ENCODE measurements around the gene SCLY. TPM values are rescaled to one million over a fixed set of nuclear protein-coding genes. Genes with fewer than 3 reads are reported as not detected.
A peak's percentile ranks its signal among the peaks of the same experiment; 100 is the strongest.

SCLY gene
- total and polyA plus RNA-seq, 7 donors: 4.6 to 10.1 (median 6.5) TPM

DNA sequence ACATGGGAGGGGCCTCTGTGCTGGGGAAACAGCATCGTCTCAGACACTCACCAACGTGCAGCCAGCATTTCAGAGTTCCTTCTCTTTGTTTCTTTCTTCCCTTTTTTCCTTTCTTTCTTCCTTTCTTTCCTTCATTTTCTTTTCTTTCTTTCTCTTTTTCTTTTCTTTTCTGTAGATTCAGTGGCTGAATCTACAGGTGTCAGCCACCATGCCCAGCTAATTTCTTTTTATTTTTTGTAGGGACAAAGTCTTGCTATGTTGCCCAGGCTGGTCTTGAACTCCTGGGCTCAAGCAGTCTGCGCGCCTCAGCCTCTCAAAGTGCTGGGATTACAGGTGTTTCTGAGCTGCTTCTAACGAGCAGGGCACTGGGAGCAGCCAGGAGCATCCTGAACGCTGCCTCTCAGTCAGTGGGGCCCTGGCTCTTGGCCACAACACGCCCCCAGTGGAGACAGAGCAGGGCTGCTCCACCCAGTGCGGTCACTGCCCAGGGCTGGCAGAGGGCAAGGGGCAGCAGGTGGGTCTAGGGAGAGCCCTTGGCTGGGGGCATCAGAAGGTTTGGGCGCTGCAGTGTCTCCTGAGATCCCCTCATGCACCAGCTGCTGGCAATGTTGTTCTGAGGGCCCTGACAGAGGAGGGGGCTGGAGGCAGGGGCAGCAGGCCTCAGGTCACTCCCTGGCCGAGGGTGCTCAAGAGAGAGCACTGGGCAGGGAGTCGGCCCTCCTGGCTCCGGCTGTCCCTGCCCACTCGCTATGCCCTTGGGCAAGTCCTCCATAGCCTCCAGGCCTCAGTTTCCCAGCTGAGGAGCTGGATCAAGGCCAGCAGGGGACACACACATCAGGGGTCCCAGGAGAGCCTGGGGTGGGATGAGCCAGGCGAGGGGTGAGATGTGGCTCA lies 72.9 kb downstream of the SCLY start:
- Histone ChIP-seq H3K27me3 (ENCODE audit: insufficient read depth in 3 of 3, low read length in 2 of 3) (no peaks in the 10 kb centered on the region), H3K36me3 (ENCODE audit: insufficient read depth in 1 of 2, low read depth in 1 of 2) (no peaks in the 10 kb centered on the region), H3K4me3 (no peak overlapping the region), H3K27ac (no peak overlapping the region), H3K4me1 (peaks cover 28% of the 10 kb centered on the region), H3K9me3 (no peaks in the 10 kb centered on the region)
- no peak for ATAC-seq
- peak; percentile 18 to 62 for DNase-seq
- WGBS, 3 donors: 72 to 77% (median 77%) methylated on average over 12 to 14 of the region's 14 CpGs
- intact Hi-C loops (cut with DNase I): loop anchor here (2.0 to 10.0 kb wide), 3 partner anchors 71 to 269 kb away; partner anchors contain the start of gene UBE2F (in 1 of the 2)
- TF ChIP-seq, protein P1, sequence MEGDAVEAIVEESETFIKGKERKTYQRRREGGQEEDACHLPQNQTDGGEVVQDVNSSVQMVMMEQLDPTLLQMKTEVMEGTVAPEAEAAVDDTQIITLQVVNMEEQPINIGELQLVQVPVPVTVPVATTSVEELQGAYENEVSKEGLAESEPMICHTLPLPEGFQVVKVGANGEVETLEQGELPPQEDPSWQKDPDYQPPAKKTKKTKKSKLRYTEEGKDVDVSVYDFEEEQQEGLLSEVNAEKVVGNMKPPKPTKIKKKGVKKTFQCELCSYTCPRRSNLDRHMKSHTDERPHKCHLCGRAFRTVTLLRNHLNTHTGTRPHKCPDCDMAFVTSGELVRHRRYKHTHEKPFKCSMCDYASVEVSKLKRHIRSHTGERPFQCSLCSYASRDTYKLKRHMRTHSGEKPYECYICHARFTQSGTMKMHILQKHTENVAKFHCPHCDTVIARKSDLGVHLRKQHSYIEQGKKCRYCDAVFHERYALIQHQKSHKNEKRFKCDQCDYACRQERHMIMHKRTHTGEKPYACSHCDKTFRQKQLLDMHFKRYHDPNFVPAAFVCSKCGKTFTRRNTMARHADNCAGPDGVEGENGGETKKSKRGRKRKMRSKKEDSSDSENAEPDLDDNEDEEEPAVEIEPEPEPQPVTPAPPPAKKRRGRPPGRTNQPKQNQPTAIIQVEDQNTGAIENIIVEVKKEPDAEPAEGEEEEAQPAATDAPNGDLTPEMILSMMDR (IDR thresholded peaks at IDR 0.05): no peak

- ATAC-seq: no peak
- H3K27ac ChIP-seq: no peak overlapping the region
- intact Hi-C loops (cut with DNase I): loop anchor here in 1 of 2 donors (10.0 kb wide), 2 partner anchors 170 to 270 kb away; partner anchors contain the start of gene UBE2F
- no peaks in the 10 kb centered on the region for H3K27me3 ChIP-seq (ENCODE audit: insufficient read depth in 3 of 3, low read length in 2 of 3)
- peaks cover 28% of the 10 kb centered on the region for H3K4me1 ChIP-seq
- H3K4me3 ChIP-seq: no peak overlapping the region
- 87 to 88% (median 87%) methylated on average over 11 of the region's 11 CpGs for WGBS, 3 donors
- H3K36me3 ChIP-seq (ENCODE audit: insufficient read depth in 1 of 2, low read depth in 1 of 2): no peaks in the 10 kb centered on the region
- TF ChIP-seq, protein P1 (IDR thresholded peaks at IDR 0.05): no peak
- H3K9me3 ChIP-seq: no peaks in the 10 kb centered on the region
- DNase-seq: peak; percentile 15 to 49
Measured at GRCh38 chr2:238134393-238134785, 73.6 kb downstream of the SCLY start.

- WGBS, 3 donors: 79 to 84% (median 80%) methylated on average over 15 of the region's 15 CpGs
- ATAC-seq (no peak), DNase-seq (peak in 1 of 2 donors; percentile 50)
- H3K27me3 ChIP-seq (ENCODE audit: insufficient read depth in 3 of 3, low read length in 2 of 3): no peaks in the 10 kb centered on the region
- peaks cover 38% of the 10 kb centered on the region for H3K4me1 ChIP-seq
- no peak overlapping the region for H3K4me3 ChIP-seq
- H3K9me3 ChIP-seq: no peaks in the 10 kb centered on the region
- intact Hi-C loops (cut with DNase I): loop anchor here (5.0 to 10.0 kb wide), 3 partner anchors 168 to 271 kb away; partner anchors contain the start of gene UBE2F (in 2 of the 2)
- peak overlapping the region; percentile 99 for H3K27ac ChIP-seq
- TF ChIP-seq, protein P1 (IDR thresholded peaks at IDR 0.05): no peak
- peaks cover 0 to 11% of the 10 kb centered on the region in 2 donors for H3K36me3 ChIP-seq (ENCODE audit: insufficient read depth in 1 of 2, low read depth in 1 of 2)
Measured at GRCh38 chr2:238135601-238136150, 74.9 kb downstream of the SCLY start.

DNA sequence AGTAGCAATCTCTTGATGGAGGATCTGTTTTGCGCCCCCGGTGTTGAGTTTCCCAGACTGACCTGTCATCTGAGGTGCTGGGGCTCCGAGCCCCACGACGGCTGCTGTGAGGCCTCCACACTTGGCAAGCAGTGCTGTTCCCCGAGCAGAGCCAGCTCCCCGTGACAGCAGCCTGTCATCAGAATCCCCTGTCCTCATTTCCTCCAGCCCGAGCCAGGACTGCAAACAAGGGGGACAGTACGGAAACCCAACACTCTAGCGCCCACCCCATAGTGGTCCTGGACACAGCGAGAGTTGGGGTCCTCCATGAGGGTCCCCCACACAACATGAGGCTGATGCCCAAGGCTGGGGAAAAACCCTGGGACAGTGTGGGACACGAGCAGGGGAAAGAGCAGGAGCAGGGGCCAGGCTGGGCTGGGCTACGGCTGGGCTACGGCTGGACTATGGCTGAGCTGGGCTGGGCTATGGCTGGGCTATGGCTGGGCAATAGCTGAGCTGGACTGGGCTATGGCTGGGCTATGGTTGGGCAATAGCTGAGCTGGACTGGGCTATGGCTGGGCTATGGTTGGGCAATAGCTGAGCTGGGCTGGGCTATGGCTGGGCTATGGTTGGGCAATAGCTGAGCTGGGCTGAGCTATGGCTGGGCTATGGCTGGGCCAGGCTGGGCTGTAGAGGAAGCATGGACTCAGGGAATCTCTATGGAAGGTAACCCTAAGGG lies 76.2 kb downstream of the SCLY start:
- TF ChIP-seq, protein P1 (IDR thresholded peaks at IDR 0.05): no peak
- DNase-seq: peak; percentile 71 to 90
- intact Hi-C loops (cut with DNase I): loop anchor here (5.0 to 10.0 kb wide), 3 partner anchors 170 to 272 kb away; partner anchors contain the start of gene UBE2F (in 2 of the 2)
- peaks cover 49% of the 10 kb centered on the region for H3K4me1 ChIP-seq
- H3K9me3 ChIP-seq: no peaks in the 10 kb centered on the region
- peak overlapping the region; percentile 99 for H3K27ac ChIP-seq
- H3K36me3 ChIP-seq (ENCODE audit: insufficient read depth in 1 of 2, low read depth in 1 of 2): peaks cover 0 to 22% of the 10 kb centered on the region in 2 donors
- peak; percentile 31 to 59 (median 50) for ATAC-seq
- 17 to 30% (median 22%) methylated on average over 14 of the region's 14 CpGs for WGBS, 3 donors
- H3K4me3 ChIP-seq: peak overlapping the region; percentile 41
- no peaks in the 10 kb centered on the region for H3K27me3 ChIP-seq (ENCODE audit: insufficient read depth in 3 of 3, low read length in 2 of 3)

All from psoas muscle (tissue), 8 donors.